HepG2 (cell line): ENCODE measurements around the gene TST. TPM values are rescaled to one million over a fixed set of nuclear protein-coding genes. Genes with fewer than 3 reads are reported as not detected.
A peak's percentile ranks its signal among the peaks of the same experiment; 100 is the strongest.

ENCODE experiments used
- KLF6 ChIP-seq: IDR thresholded peaks from 2 replicates; pipeline ENCODE4 v1.8.0; 2016; ENCODE audit warnings: missing biosample characterization, missing genetic modification reagents
- MBD4 ChIP-seq: IDR thresholded peaks from 2 replicates; pipeline ENCODE4 v1.6.1; 2012; ENCODE audit warnings: low read length, inconsistent platforms, borderline replicate concordance
- REPIN1 ChIP-seq: sonication (generic); formaldehyde crosslinking; IDR thresholded peaks from 2 replicates; pipeline ENCODE4 v1.8.0; 2022; ENCODE audit warnings: missing genetic modification reagents, low read depth, mild to moderate bottlenecking, borderline replicate concordance
- SP140L ChIP-seq: sonication (generic); formaldehyde crosslinking; IDR thresholded peaks from 2 replicates; pipeline ENCODE4 v1.4.0; 2020; ENCODE audit warnings: missing genetic modification reagents, borderline replicate concordance
- SP2 ChIP-seq: sonication (generic); formaldehyde crosslinking; IDR thresholded peaks from 2 replicates; pipeline ENCODE4 v1.5.1; 2020; ENCODE audit warnings: mild to moderate bottlenecking, missing genetic modification reagents
- TCF7 ChIP-seq: sonication (generic); IDR thresholded peaks from 2 replicates; pipeline ENCODE4 v1.6.1; 2016; ENCODE audit warnings: antibody characterized with exemption, low read depth
- TP53 ChIP-seq: sonication (generic); formaldehyde crosslinking; conservative IDR thresholded peaks from 2 replicates; pipeline ENCODE4 v1.4.0; 2020; ENCODE audit warnings: missing genetic modification reagents
- ZBTB33 ChIP-seq: sonication (generic); formaldehyde crosslinking; IDR thresholded peaks from 2 replicates; pipeline ENCODE4 v1.4.0; 2020; ENCODE audit warnings: missing genetic modification reagents
- ZBTB37 ChIP-seq: sonication (generic); formaldehyde crosslinking; IDR thresholded peaks from 2 replicates; pipeline ENCODE4 v1.4.0; 2020; ENCODE audit warnings: mild to moderate bottlenecking, missing genetic modification reagents
- ZBTB39 ChIP-seq: sonication (generic); formaldehyde crosslinking; IDR thresholded peaks from 2 replicates; pipeline ENCODE4 v1.5.0; 2020; ENCODE audit warnings: missing genetic modification reagents
- ZNF160 ChIP-seq: sonication (generic); formaldehyde crosslinking; IDR thresholded peaks from 2 replicates; pipeline ENCODE4 v1.8.0; 2022; ENCODE audit warnings: mild to moderate bottlenecking, inconsistent platforms, missing genetic modification reagents
- ZNF24 ChIP-seq: fragments of 450-650 bp; IDR thresholded peaks from 2 replicates; pipeline ENCODE4 v1.6.1; 2017; ENCODE audit warnings: antibody characterized with exemption, mild to moderate bottlenecking
- ZNF577 ChIP-seq: sonication (generic); formaldehyde crosslinking; IDR thresholded peaks from 2 replicates; pipeline ENCODE4 v1.4.0; 2020; ENCODE audit warnings: mild to moderate bottlenecking, low read depth, missing genetic modification reagents, borderline replicate concordance
- polyA plus RNA-seq, 8 experiments: library from polyadenylated mRNA; depleted of rRNA in 3 of 8; stranded (reverse) in 7 of 8; unstranded in 1 of 8; fragments of >200 nt; fragmentation: Illumina TruSeq in 4 of 8; extraction: Trizol in 4 of 8; gene quantifications; 2 replicates each; pipeline versions ENCODE4 v1.2.1 to v1.2.3, GENCODE V29; 2011 to 2016; ENCODE audit warnings: low read depth in 4 of 8, missing spikeins in 1 of 8, mixed read lengths in 1 of 8; ENCODE audit not compliant: insufficient read depth in 1 of 8
- total RNA-seq, 5 experiments: library from RNA; depleted of rRNA; stranded (reverse); fragments of >200 nt; fragmentation: Illumina TruSeq; extraction: Trizol; gene quantifications; 2 replicates each; pipeline ENCODE4 v1.2.3, GENCODE V29; 2016; ENCODE audit warnings: low read depth in 1 of 5

Gene TST
- total and polyA plus RNA-seq, 2 of the 13 experiments (the other 11 are each of a cell fraction or from before 2014, with no cell fraction given), result 44.6 to 63.6 TPM

- TF ChIP-seq ZBTB39 (CRISPR knock-in tag), result peak; percentile 78
- TF ChIP-seq ZNF577 (CRISPR knock-in tag), result no peak
- peak; percentile 50 for TF ChIP-seq MBD4
- peak; percentile 74; the same call in 1 of the 2 replicates for TF ChIP-seq SP140L (CRISPR knock-in tag)
- TF ChIP-seq TP53, result peak; percentile 19; the same call in 1 of the 2 replicates
- TF ChIP-seq SP2, result no peak
- peak; percentile 73 for TF ChIP-seq KLF6 (CRISPR knock-in tag)
- peak; percentile 82 for TF ChIP-seq ZNF24
- peak; percentile 95 for TF ChIP-seq REPIN1 (CRISPR knock-in tag)
- peak; percentile 62; the same call in 1 of the 2 replicates for TF ChIP-seq ZBTB33 (CRISPR knock-in tag)
- TF ChIP-seq TCF7, result peak; percentile 96
- TF ChIP-seq ZBTB37 (CRISPR knock-in tag), result peak; percentile 94
- no peak for TF ChIP-seq ZNF160
Observed at GRCh38 chr22:37032535-37033460, 13.6 kb upstream of the TST start (continued).
